Prostate gland (tissue), 2 donors: Measurements from ENCODE around the gene PRRG2. TPM values are rescaled to one million over a fixed set of nuclear protein-coding genes. Genes with fewer than 3 reads are reported as not detected.
A peak's percentile ranks its signal among the peaks of the same experiment; 100 is the strongest.

Experiments used
- DNase-seq: peaks from one replicate; pipeline ENCODE4 v3.0.0-alpha.2; 2019; ENCODE audit warnings: low spot score
- H3K27ac ChIP-seq, 2 donors: fragments of 200-600 bp; sonication (generic); 2 replicates each; pipeline ENCODE4 v1.5.1; 2017 to 2019
- H3K27me3 ChIP-seq: fragments of 200-600 bp; sonication (generic); replicated peaks from 2 replicates; pipeline ENCODE4 v1.5.1; 2019; ENCODE audit not compliant: insufficient read depth
- H3K36me3 ChIP-seq, 2 donors: fragments of 200-600 bp; sonication (generic); 1 replicate in 1 of 2; 2 replicates in 1 of 2; pipeline versions ENCODE4 v1.5.1 to v1.8.1; 2017 to 2019
- H3K4me1 ChIP-seq: fragments of 200-600 bp; sonication (generic); replicated peaks from 2 replicates; pipeline ENCODE4 v1.5.1; 2019
- H3K4me3 ChIP-seq, 2 donors: fragments of 200-600 bp; sonication (generic); 2 replicates each; pipeline ENCODE4 v1.5.1; 2017 to 2019
- H3K9me3 ChIP-seq: fragments of 200-600 bp; sonication (generic); 2 replicates; pipeline ENCODE4 v1.5.1; 2017
- POLR2A ChIP-seq: fragments of 450-650 bp; IDR thresholded peaks from one replicate; pipeline ENCODE4 v1.6.1; 2016; ENCODE audit warnings: antibody characterized with exemption, mild to moderate bottlenecking
- POLR2AphosphoS5 ChIP-seq: sonication (generic); formaldehyde crosslinking; IDR thresholded peaks from one replicate; pipeline ENCODE4 v1.6.1; 2017; ENCODE audit warnings: antibody characterized with exemption
- WGBS: methylation state at CpG from one replicate; pipeline ENCODE4 v1.1.5; 2018; 5-methylcytosine and 5-hydroxymethylcytosine counted together
- intact Hi-C: fragments of 100-400 bp; cut with DNase I; formaldehyde crosslinking; loops from one replicate; pipeline ENCODE4 v1.14.2; 2022
- total RNA-seq, 2 donors: library from RNA; depleted of rRNA; stranded (reverse); fragments of >200 nt; gene quantifications; one replicate each; pipeline ENCODE4 v1.1.0, GENCODE V29; 2016
- TF ChIP-seq, protein P1 (sequence below), 4 experiments: fragments of 200-600 bp in 2 of 4; fragments of 450-650 bp in 2 of 4; sonication (generic) in 2 of 4; IDR thresholded peaks; 1 replicate in 3 of 4; 2 replicates in 1 of 4; pipeline ENCODE4 v1.5.1; 2016 to 2019; ENCODE audit warnings: antibody characterized with exemption in 4 of 4, mild to moderate bottlenecking in 2 of 4, moderate library complexity in 2 of 4

Gene PRRG2
- total RNA-seq, 2 donors from 2014 or later: 8.1 to 22.5 TPM

DNA sequence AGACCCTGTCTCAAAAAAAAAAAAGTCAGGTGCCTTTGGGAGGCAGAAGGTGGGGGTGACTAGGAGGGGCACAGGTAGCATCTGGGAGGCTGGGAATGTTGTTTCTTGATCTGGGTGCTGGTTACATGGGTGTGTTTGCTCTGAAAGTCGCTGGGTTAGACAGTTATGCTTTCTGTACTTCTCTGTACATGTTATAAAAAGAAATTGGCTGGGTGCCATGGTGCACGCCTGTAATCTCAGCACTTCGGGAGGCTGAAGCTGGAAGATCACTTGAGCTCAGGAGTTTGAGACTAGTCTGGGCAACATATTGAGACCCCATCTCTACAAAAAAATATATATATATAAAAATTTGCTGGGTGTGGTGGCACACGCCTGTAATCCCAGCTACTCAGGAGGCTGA, 15.9 kb upstream of the PRRG2 start:
- H3K27me3 ChIP-seq: no peaks in the 10 kb centered on the region
- 31% methylated on average over 4 of the region's 4 CpGs for WGBS
- no peak overlapping the region for H3K27ac ChIP-seq
- peak; percentile 59 for DNase-seq
- no peak overlapping the region for H3K4me3 ChIP-seq
- TF ChIP-seq, protein P1, sequence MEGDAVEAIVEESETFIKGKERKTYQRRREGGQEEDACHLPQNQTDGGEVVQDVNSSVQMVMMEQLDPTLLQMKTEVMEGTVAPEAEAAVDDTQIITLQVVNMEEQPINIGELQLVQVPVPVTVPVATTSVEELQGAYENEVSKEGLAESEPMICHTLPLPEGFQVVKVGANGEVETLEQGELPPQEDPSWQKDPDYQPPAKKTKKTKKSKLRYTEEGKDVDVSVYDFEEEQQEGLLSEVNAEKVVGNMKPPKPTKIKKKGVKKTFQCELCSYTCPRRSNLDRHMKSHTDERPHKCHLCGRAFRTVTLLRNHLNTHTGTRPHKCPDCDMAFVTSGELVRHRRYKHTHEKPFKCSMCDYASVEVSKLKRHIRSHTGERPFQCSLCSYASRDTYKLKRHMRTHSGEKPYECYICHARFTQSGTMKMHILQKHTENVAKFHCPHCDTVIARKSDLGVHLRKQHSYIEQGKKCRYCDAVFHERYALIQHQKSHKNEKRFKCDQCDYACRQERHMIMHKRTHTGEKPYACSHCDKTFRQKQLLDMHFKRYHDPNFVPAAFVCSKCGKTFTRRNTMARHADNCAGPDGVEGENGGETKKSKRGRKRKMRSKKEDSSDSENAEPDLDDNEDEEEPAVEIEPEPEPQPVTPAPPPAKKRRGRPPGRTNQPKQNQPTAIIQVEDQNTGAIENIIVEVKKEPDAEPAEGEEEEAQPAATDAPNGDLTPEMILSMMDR (IDR thresholded peaks at IDR 0.05): no peak
- peak; percentile 35 for TF ChIP-seq POLR2AphosphoS5
- H3K9me3 ChIP-seq: no peaks in the 10 kb centered on the region
- H3K4me1 ChIP-seq: no peaks in the 10 kb centered on the region
- H3K36me3 ChIP-seq: no peaks in the 10 kb centered on the region
- intact Hi-C loops: no loop called here

DNA sequence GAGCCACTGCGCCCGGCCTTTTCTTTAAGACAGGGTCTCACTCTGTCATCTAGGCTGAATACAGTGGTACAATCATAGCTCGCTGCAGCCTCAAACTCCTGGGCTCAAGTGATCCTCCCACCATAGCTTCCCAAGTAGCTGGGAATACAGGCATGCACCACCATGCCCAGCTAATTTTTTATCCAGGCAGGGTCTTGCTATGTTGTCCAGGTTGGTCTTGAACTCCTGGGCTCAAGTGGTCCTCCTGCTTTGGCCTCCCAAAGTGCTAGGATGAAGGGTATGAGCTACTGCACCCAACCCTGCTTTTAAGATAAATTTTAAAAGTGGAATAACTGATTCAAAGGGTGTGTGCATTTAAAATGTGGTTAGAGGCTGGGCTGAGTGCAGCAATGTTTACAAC, 14.8 kb upstream of the PRRG2 start:
- WGBS: 98% methylated on average over 3 of the region's 3 CpGs
- no peak for DNase-seq
- no peaks in the 10 kb centered on the region for H3K4me1 ChIP-seq

DNA sequence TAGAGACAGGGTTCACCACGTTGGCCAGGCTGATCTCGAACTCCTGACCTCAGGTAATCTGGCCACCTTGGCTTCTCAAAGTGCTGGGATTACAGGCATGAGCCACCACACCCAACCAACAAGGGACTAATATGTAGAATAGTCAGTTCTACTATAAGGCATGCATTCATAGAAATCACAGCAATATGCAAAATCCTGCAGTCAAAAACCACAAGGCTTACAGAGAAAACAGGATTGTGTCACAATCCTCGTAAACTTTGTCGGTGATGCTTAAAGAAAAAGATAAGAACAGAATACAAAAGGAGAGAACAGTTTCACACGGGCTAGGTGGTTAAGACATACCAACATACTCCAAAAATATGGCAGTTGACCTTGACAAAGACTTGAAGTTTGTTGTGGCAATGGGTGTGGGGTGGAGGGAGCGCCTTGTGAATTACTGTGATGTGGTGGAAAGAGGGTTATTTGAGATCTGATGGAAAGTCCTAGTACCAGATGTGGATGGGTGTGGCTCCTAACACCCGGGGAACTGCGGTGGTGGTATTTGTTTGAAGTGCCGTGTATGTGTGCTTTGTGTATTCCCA, 13.2 kb upstream of the PRRG2 start:
- Histone ChIP-seq H3K4me3 (no peak overlapping the region), H3K27me3 (no peaks in the 10 kb centered on the region), H3K36me3 (no peaks in the 10 kb centered on the region), H3K4me1 (no peaks in the 10 kb centered on the region), H3K27ac (no peak overlapping the region), H3K9me3 (no peaks in the 10 kb centered on the region)
- intact Hi-C loops: no loop called here
- DNase-seq: no peak
- no peak for TF ChIP-seq POLR2A
- TF ChIP-seq, protein P1 (IDR thresholded peaks at IDR 0.05): no peak
- no peak for TF ChIP-seq POLR2AphosphoS5
- WGBS: 47% methylated on average over 9 of the region's 9 CpGs

More for the DNA sequence above, 14.8 kb upstream of the PRRG2 start:
- no peaks in the 10 kb centered on the region for H3K36me3 ChIP-seq
- H3K27ac ChIP-seq: no peak overlapping the region
- intact Hi-C loops: no loop called here
- no peaks in the 10 kb centered on the region for H3K27me3 ChIP-seq
- TF ChIP-seq POLR2A (no peak), POLR2AphosphoS5 (no peak)
- TF ChIP-seq, protein P1 (IDR thresholded peaks at IDR 0.05): no peak
- H3K9me3 ChIP-seq: no peaks in the 10 kb centered on the region
- no peak overlapping the region for H3K4me3 ChIP-seq

DNA sequence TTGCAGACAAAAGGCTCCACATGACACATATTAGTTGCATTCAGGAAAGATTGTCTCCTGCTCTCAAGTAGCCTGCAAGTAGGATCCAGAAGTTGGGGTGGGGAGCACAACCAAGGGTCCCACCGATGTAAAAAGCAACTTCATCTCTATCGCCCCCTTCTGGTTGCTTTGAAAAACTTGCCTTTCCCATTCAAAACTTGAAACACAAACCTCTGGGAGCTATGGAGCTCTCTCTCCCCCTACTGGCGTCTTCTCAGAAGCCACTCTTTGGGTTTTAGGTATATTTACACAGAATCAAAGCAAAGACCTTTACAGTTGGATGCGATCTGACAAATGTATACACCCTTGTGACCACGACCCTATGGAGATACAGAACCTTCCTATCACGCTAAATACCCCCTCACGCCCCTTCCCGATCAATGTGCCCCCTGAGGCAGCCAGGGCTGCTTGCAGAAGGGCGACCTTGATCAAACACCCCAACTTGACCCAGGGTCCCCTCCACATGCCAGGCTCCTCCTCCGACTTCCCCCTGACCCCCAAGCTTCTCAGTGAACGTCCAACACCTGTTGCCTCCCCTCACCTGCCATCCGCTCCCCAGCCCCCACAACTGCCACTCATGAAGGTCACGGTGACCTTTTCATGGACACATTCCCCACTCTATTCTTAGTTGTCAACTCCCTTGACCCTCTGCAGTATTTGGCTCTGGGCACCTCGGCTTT, 10.8 kb upstream of the PRRG2 start:
- TF ChIP-seq, protein P1 (IDR thresholded peaks at IDR 0.05): peak; percentile 68 to 94 (median 92)
- peak; percentile 77 for TF ChIP-seq POLR2AphosphoS5
- TF ChIP-seq POLR2A: no peak
- H3K27me3 ChIP-seq: no peaks in the 10 kb centered on the region
- intact Hi-C loops: no loop called here
- no peaks in the 10 kb centered on the region for H3K36me3 ChIP-seq
- H3K4me3 ChIP-seq: no peak overlapping the region
- no peak overlapping the region for H3K27ac ChIP-seq
- H3K9me3 ChIP-seq: no peaks in the 10 kb centered on the region
- peak; percentile 53 for DNase-seq
- no peaks in the 10 kb centered on the region for H3K4me1 ChIP-seq
- WGBS: 39% methylated on average over 14 of the region's 14 CpGs
